Neural crest cell (in vitro differentiated cells): ENCODE results near the gene SMG7. TPM values are rescaled to one million over a fixed set of nuclear protein-coding genes. Genes with fewer than 3 reads are reported as not detected.

ENCODE experiments used
- DNase-seq: peaks from one replicate; pipeline ENCODE4 v3.0.0; 2021; ENCODE audit warnings: low read depth, mixed read lengths, low spot score
- H3K27ac Mint-ChIP-seq: one replicate; pipeline ENCODE4 v1.8.0; 2021; ENCODE audit warnings: mild to moderate bottlenecking, mixed read lengths; ENCODE audit not compliant: unreplicated experiment
- H3K27me3 Mint-ChIP-seq: 2 replicates; pipeline ENCODE4 v1.8.0; 2021; ENCODE audit warnings: low read depth, mild to moderate bottlenecking, mixed read lengths
- H3K36me3 Mint-ChIP-seq: 2 replicates; pipeline ENCODE4 v1.8.0; 2021; ENCODE audit warnings: low read depth, mild to moderate bottlenecking, mixed read lengths
- H3K4me1 Mint-ChIP-seq: 2 replicates; pipeline ENCODE4 v1.8.0; 2021; ENCODE audit warnings: mixed read lengths
- H3K4me3 Mint-ChIP-seq: one replicate; pipeline ENCODE4 v1.8.0; 2021; ENCODE audit warnings: mild to moderate bottlenecking, mixed read lengths
- H3K9me3 Mint-ChIP-seq: 2 replicates; pipeline ENCODE4 v1.8.0; 2021; ENCODE audit warnings: mixed read lengths
- total RNA-seq: library from RNA; stranded (reverse); gene quantifications from 2 replicates; pipeline ENCODE4 v1.2.1, GENCODE V29; 2021
- TF ChIP-seq, protein P1 (sequence below): fragments of 200-600 bp; sonication (generic); conservative IDR thresholded peaks from 2 replicates; pipeline ENCODE4 v1.5.0; 2021; ENCODE audit warnings: antibody characterized with exemption, mild to moderate bottlenecking

SMG7 gene
- total RNA-seq, 1 donor from 2014 or later = 72.4 TPM

DNA sequence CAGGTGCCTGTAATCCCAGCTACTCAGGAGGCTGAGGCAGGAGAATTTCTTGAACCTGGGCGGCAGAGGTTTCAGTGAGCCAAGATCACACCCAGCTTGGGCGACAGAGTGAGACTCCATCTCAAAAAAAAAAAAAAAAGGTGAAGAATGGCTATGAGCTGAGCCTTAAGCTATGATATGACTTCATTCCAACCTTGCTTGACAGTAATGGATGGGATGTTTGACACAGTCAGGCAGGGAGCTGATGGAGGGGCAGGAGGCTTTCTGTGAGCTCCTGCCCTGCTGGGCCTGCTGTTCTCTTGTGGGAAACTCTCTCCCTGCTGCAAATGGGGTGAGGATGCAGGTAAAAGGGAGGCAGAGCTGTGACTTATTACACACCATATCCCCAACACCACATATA, 90.4 kb downstream of the SMG7 start:
- TF ChIP-seq, protein P1, sequence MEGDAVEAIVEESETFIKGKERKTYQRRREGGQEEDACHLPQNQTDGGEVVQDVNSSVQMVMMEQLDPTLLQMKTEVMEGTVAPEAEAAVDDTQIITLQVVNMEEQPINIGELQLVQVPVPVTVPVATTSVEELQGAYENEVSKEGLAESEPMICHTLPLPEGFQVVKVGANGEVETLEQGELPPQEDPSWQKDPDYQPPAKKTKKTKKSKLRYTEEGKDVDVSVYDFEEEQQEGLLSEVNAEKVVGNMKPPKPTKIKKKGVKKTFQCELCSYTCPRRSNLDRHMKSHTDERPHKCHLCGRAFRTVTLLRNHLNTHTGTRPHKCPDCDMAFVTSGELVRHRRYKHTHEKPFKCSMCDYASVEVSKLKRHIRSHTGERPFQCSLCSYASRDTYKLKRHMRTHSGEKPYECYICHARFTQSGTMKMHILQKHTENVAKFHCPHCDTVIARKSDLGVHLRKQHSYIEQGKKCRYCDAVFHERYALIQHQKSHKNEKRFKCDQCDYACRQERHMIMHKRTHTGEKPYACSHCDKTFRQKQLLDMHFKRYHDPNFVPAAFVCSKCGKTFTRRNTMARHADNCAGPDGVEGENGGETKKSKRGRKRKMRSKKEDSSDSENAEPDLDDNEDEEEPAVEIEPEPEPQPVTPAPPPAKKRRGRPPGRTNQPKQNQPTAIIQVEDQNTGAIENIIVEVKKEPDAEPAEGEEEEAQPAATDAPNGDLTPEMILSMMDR = no peak
- no peaks in the 10 kb centered on the region for H3K9me3 Mint-ChIP-seq
- H3K27ac Mint-ChIP-seq = no peak overlapping the region
- H3K27me3 Mint-ChIP-seq = no peaks in the 10 kb centered on the region
- no peaks in the 10 kb centered on the region for H3K4me1 Mint-ChIP-seq
- no peak for DNase-seq
- H3K4me3 Mint-ChIP-seq = no peak overlapping the region
- H3K36me3 Mint-ChIP-seq = no peaks in the 10 kb centered on the region

DNA sequence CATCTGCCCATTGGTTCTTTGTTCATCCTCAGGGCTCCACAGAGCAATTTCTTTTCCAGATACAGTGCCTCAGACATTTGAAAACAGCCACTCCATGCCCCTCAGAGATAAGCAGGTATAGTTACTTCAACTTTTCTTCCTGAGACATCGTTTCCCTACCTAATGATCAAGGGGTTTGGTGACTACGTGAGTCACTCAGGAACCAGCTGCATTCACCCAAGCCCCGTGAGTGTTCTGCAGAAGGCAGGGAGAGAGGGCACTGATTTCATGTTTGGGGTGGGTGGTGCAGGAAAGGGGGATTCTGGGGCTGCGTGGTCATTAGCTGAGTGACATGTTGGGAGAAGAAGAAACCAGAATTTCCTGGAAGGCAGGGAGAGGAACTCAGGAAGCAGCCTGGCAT, 93.0 kb downstream of the SMG7 start:
- no peak for DNase-seq
- TF ChIP-seq, protein P1 = no peak
- Mint-ChIP-seq H3K36me3 (no peaks in the 10 kb centered on the region), H3K27me3 (no peaks in the 10 kb centered on the region), H3K9me3 (no peaks in the 10 kb centered on the region), H3K4me1 (no peaks in the 10 kb centered on the region), H3K4me3 (no peak overlapping the region), H3K27ac (no peak overlapping the region)

DNA sequence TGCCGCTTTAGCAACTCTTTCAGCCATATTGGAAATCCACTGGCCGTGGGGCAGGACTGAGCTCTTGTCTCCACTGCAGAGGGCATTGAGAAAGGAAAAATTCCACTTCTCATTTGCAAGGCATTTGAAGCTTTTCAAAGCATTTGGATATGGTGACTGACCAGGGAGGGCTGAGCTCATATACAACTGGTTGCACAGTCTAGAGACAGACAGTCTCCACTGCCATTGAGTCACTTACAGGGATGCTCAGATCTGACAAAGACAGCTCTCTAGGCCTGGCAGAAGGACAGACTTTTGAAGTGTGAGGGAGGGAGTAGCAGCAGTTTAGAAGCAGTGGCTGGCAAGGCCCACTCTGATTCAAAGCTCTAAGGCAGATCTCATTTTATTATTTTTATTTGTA, 93.7 kb downstream of the SMG7 start:
- TF ChIP-seq, protein P1 = no peak
- Mint-ChIP-seq H3K4me1 (no peaks in the 10 kb centered on the region), H3K36me3 (no peaks in the 10 kb centered on the region), H3K27me3 (no peaks in the 10 kb centered on the region), H3K9me3 (no peaks in the 10 kb centered on the region), H3K4me3 (no peak overlapping the region), H3K27ac (no peak overlapping the region)
- DNase-seq = no peak

DNA sequence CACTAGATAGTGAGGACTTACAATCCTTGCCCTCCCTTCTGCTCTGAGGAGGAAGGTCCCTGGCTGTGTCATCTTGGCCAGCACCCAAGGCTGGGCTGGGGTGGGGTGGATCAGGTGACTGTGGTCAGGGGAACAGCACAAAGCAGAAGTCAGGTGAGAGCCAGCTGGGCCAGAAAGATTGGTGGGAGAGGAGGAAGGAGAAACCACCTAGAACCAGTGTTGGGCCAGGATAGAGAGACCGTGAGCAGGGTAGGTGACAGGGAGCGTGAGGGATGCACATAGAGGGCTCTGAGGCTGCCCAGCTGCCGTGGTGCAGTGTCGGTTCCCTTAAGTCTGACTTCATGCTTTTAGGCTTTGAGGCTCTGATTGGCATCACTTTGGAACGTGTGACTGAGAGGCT, 95.3 kb downstream of the SMG7 start:
- DNase-seq = no peak
- H3K9me3 Mint-ChIP-seq = no peaks in the 10 kb centered on the region
- no peak overlapping the region for H3K4me3 Mint-ChIP-seq
- H3K27ac Mint-ChIP-seq = no peak overlapping the region
- TF ChIP-seq, protein P1 = no peak
- H3K27me3 Mint-ChIP-seq = no peaks in the 10 kb centered on the region
- no peaks in the 10 kb centered on the region for H3K4me1 Mint-ChIP-seq
- H3K36me3 Mint-ChIP-seq = no peaks in the 10 kb centered on the region

DNA sequence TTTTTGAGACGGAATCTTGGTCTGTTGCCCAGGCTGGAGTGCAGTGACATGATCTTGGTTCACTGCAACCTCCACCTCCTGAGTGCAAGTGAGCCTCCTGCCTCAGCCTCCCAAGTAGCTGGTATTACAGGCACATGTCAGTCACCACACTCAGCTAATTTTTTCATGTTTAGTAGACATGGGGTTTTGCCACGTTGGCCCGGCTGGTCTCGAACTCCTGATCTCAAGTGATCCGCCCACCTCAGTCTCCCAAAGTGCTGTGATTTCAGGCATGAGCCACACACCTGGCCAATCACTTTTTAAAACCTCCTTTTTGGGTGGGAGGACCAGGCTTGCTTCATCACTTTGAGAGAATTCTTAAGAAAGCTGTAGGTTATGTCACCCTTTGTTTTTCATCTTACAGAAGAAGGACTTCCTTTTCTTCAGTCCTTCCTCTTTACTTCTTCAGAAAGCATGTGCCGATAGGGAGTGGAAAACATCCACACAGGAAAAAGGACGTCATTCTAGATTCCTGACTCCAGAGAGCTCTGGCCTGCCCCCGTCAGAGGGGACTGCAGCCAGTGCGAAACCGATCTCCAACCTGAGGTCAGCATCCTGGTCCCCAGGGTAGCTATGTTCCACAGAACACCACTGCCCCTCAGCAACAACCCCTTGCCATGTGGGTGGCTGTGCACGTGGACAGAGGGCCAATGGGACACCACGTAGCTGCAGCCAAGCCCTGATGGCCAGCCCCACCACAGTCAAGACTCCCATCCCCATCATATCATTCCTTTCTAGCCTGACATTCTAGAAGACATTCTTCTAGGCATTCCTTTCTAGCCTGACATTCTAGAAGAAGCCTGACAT, 96.1 kb downstream of the SMG7 start:
- H3K27me3 Mint-ChIP-seq = no peaks in the 10 kb centered on the region
- no peak for DNase-seq
- H3K27ac Mint-ChIP-seq = no peak overlapping the region
- TF ChIP-seq, protein P1 = no peak
- no peaks in the 10 kb centered on the region for H3K36me3 Mint-ChIP-seq
- H3K4me1 Mint-ChIP-seq = no peaks in the 10 kb centered on the region
- H3K4me3 Mint-ChIP-seq = no peak overlapping the region
- H3K9me3 Mint-ChIP-seq = no peaks in the 10 kb centered on the region
